ENCODE data around the gene PTPRJ.

- no peak for TF ChIP-seq CTCF (IDR thresholded peaks at IDR 0.05)
- TF ChIP-seq POLR2A (IDR thresholded peaks at IDR 0.05), result no peak
Observed at GRCh38 chr11:48047616-48048015, 67.3 kb downstream of the PTPRJ start.

Data from vagina (tissue), 2 donors.